ENCODE measurements around the gene HOXA7. TPM values are rescaled to one million over a fixed set of nuclear protein-coding genes. Genes with fewer than 3 reads are reported as not detected.

HOXA7 gene
- total and polyA plus RNA-seq, 10 of the 15 experiments (the other 5 are each of a cell fraction or from before 2014, with no cell fraction given) = not detected

GRCh38 chr7:27170426-27171324, 14.2 kb upstream of the HOXA7 start (continued):
- no peak for TF ChIP-seq USF1 (IDR thresholded peaks at IDR 0.05; ENCODE audit: borderline replicate concordance, extremely low read length, insufficient read depth, low read depth, low read length)
- TF ChIP-seq PAX8 (IDR thresholded peaks at IDR 0.05) = no peak
- no peak for TF ChIP-seq STAT3 (IDR thresholded peaks at IDR 0.05; ENCODE audit: low read depth, low read length)
- TF ChIP-seq RUNX3 (IDR thresholded peaks at IDR 0.05; ENCODE audit: low read length) = no peak
- no peak for TF ChIP-seq NR2C2 (IDR thresholded peaks at IDR 0.05; ENCODE audit: borderline replicate concordance, control insufficient read depth, insufficient read length, low read depth)
- TF ChIP-seq CHD1 (IDR thresholded peaks at IDR 0.05; ENCODE audit: low read depth, low read length) = no peak
- no peak for TF ChIP-seq JUND (IDR thresholded peaks at IDR 0.05; ENCODE audit: low read depth, low read length)
- no peak for TF ChIP-seq MEF2A (IDR thresholded peaks at IDR 0.05; ENCODE audit: insufficient read depth, low read depth, low read length)
- no peak for TF ChIP-seq FOXM1 (IDR thresholded peaks at IDR 0.05; ENCODE audit: low read depth, low read length)
- TF ChIP-seq ATF2 (IDR thresholded peaks at IDR 0.05; ENCODE audit: low read length) = no peak
- TF ChIP-seq RAD21 (IDR thresholded peaks at IDR 0.05; ENCODE audit: insufficient read depth, low read depth, low read length) = no peak
- no peak for TF ChIP-seq IKZF1 (conservative IDR thresholded peaks at IDR 0.05)
- TF ChIP-seq ZBTB11 (CRISPR knock-in tag; IDR thresholded peaks at IDR 0.05) = no peak
